Measurements from ENCODE around the gene PIP4K2C.

DNA sequence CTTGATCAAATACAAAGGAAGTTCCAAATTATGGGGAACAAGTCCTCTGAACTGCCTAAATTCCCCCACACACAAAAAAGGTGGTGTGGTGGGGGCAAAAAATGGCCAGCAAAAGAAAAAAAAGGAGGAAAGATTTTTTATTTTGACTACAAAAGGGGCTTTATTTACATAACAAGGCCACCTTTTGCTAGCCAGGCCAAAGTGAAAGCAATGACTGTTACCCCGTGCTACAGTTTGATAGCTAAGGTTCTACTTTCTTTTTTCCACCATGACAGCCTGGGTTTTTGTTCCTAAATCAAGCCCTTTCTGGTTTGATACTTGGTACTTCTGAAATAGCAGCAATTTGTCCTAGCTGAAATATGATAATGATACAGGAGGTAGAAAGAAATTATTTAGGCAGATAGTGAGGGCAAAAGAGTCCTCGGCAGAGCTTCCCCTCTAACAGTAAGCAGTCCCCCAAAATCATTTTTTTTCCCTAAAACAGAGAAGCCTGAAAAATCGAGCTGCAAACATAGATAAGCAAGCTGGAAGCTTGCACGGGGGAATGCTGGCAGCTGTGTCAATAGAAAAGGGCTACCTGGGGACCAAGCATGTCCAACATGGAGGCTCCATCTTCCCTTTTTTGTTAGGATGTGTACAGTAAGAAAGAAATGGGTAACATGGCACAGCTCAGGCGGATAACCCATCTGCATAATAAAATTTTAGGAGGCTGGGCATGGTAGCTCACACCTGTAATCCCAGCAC lies 50.9 kb downstream of the PIP4K2C start:
- TF ChIP-seq POLR2AphosphoS5 (IDR thresholded peaks at IDR 0.05): no peak
- TF ChIP-seq EP300 (IDR thresholded peaks at IDR 0.05): no peak

All from esophagus muscularis mucosa (tissue), 3 donors.